Measurements from ENCODE around the gene UPK3BL2. TPM values are rescaled to one million over a fixed set of nuclear protein-coding genes. Genes with fewer than 3 reads are reported as not detected.
"Not testable (repeated sequence)": the region's sequence is repeated elsewhere in the genome, so short reads cannot be mapped to it uniquely, and the experiment has no call there.

UPK3BL2 gene
- polyA plus RNA-seq, 5 donors: 12.7 to 19.7 (median 16.6) TPM

- not testable (repeated sequence) for DNase-seq
These were observed 11.4 kb downstream of the UPK3BL2 start for GRCh38 chr7:102532127-102532526.

- not testable (repeated sequence) for DNase-seq
These were observed 11.9 kb downstream of the UPK3BL2 start for GRCh38 chr7:102531583-102531982.

- DNase-seq: not testable (repeated sequence)
These were observed 15.4 kb downstream of the UPK3BL2 start for GRCh38 chr7:102527822-102528793.

DNA sequence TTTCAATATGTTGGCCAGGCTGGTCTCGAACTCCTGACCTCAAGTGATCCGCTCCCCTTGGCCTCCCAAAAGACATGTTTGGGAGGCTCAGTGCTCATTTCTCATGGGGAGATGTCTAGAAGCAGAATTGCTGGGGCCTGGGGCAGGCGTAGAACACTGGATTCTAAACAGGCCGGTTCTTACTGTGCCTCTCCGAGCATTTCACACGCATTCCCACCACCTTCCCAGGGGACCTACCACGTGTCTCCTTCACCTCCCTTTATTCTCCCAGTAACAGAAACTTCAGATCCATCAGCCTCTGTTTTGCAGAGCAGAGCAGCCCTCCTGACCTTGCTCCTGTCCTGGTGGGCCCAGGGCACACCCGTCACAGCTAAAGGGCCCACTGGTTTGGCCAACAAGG lies 16.3 kb downstream of the UPK3BL2 start:
- not testable (repeated sequence) for DNase-seq

DNA sequence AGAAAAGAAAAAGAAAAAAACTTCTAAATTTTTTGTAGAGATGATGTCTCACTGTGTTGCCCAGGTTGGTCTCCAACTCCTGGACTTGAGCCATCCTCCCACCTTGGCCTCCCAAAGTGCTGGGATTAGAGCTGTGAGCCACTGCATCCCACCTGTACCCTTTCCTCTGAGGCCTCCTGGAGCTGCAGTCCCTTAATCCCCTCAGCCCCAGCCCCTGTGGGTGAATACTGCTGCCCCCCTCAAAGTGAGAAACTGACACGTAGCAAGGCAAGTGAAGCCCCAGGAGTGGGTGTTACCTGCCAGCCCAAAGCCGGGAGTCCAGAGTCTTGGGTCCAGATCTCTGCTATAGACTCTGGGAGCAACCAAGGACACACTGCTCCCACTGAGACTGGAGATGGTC lies 18.7 kb downstream of the UPK3BL2 start:
- DNase-seq: not testable (repeated sequence)

DNA sequence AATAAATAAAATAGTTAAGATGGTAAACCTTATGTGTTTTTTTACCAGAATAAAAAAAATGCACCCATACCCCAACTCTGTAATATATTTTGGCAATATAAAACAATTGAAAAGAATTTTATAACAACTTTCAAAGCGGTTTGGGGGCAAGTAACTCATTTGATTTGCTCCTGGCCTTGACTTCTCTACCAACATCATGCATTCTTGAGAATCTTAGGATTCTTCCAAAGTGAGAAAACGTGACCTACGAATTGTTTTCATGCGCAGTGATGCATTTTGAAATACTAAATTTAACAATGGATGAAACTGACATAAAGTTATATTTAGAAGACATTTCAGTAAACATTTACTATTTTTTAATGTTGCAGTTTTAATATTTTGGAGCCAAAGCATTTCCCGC lies 22.7 kb downstream of the UPK3BL2 start:
- not testable (repeated sequence) for DNase-seq

DNA sequence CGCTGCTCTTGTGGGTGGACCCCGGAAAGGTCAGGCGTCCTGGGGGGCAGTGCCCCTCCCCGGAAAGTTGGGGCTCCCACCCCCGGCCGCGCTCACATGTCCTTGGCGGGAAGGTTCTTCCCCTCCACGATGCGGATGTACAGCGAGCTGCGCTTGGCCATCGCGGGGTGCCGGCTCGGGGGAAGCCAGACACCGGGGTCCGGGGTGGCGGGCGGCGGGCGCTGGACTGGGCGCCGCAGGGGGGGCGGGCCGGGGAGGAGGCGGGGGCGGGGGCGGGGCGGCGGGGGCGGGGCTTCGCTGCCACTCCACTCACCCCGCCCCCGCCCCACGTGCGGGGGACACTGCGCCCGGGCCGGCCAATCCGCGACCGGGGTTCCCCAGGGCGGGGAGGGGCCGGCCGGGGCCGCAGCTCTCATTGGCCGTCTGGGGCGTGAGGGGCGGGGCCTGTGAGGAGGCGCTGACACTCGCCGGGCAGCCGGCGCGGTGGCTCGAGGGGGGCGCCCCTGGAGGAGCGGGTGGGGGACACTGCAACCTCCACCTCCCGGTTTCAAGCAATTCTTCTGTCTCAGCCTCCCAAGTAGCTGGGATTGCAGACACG lies 25.8 kb downstream of the UPK3BL2 start, which contains the start of gene RASA4B:
Gene RASA4B (minus strand): TSS at position 228 of the 598 bp plus-strand sequence. CDS start 67 bp downstream, at position 161.
- not testable (repeated sequence) for DNase-seq

DNA sequence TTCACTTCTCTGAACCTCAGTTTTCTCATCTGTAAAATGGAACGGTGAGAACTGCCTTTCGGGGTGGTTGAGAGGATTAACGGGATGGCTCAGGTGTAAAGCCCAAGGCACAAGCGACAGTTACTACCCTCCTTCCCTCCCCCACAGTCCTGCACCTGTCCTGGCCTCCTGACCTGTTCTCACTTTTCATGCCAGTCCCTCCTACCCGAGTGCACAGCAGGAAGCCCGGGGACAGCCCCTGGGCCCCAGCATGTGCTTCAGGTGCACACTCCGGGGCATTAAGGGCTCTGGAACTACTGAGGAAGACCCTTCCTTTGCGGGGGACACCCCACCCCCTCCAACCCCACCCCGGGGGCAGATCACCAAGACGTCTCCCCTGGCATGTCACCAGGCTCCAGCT lies 26.5 kb downstream of the UPK3BL2 start:
- DNase-seq: not testable (repeated sequence)

DNA sequence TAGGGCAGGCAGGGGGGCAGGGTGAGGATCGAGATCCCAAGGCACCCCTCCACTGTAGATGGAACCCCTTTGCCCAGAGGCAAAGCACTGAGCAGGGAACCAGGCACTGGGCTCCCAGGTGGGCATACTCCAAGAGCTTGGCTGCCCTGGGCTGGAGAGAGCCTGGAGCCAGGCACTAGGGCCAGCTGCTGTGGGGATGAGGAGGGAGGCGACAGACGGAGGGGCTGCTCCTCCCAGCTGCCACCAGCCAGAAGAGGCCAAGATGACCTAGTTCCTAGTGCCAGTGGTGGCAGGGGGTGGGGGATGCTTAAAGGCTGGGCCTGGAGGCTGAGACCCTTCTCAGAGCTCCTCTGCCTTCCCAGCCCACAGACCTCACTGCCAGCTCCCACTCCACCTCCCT lies 27.6 kb downstream of the UPK3BL2 start:
- not testable (repeated sequence) for DNase-seq

GRCh38 chr7:102514881-102515721 lies 28.4 kb downstream of the UPK3BL2 start:
- DNase-seq: not testable (repeated sequence)

DNA sequence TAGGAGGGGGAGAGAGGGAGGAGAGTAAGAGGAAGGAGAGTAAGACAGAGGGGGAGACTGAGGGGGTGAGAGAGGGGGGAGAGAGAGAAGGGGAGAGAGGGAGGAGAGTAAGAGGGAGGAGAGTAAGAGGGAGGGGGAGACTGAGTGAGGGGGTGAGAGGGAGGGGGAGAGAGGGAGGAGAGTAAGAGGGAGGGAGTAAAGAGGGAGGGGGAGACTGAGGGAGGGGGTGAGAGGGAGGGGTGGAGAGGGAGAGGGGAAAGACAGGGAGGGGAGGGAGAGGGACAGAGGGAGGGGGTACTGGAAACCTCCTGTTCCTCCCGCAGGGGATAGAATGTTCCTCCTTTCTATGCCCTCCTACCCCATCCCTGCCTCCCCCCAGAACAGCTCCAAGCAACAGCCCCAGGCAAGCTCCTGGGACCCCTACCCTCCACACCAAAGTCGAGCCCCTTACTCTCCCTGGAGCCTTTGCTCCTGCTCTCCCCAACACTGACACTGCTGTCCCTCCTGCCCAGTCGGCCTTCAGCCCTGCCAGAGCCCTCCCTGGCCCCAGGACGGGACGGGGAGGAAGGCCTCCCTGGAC lies 30.8 kb downstream of the UPK3BL2 start:
- peak; percentile 72 to 78 for DNase-seq

DNA sequence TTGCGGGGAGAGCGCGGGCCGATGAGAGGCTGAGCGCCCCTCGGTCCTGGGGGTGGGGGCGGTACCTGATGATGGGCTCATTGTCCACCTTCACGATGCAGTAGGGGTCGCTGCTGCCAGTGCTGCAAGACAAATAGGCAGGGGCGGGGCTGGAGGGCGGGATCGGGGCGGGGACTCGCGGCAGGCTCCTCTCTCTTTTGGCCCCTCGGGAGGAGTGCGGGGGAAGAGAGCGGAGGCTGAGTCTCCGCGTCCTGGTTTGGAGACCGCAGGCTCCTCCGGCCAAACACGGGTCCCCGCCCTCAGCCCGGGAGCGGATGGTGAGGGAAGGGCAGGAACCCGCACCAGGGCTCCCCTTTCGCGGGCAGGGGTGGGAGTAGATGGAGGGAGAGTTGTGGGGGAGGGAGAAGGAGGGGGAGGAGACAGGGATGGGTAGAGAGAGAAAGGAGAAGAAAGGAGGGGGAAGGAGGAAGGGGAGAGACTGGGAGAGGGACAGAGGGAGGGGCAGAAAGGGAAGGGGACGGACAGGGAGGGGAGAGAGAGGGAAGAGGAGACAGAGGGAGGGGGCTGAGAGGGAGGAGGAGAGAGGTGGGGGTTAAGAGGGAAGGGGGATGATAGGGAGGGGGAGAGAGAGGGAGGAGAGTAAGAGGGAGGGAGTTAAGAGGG lies 31.5 kb downstream of the UPK3BL2 start:
- DNase-seq: not testable (repeated sequence)

GRCh38 chr7:102510575-102510974 lies 32.9 kb downstream of the UPK3BL2 start:
- DNase-seq: not testable (repeated sequence)

DNA sequence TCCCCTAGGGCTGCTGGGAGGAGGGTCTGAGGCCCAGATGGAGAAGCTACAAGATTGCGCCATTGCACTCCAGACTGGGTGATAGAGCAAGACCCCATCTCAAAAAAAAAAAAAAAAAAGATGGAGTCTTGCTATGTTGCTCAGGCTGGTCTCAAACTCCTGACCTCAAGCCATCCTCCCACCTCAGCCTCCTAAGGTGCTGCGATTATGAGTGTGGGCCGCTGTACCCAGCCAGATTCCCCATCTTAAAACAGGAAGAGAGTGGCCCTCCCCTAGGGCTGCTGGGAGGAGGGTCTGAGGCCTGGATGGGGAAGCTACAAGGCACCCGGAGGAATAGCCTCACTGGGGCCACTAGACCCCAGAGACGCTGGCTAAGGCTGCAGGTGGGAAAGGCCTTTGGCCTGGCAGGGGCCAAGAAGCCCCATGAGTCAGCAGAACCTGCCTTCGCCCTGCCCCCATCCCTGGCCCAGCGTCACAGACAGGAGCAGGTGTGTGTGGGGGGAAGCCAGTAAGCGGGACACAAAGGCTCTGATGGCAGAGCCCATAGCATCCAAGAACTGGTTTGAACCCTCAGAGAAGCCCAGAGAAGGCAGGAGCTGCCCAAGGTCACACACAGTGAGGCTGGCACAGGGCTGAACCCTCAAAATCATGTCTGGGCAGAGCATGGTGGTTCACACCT lies 35.9 kb downstream of the UPK3BL2 start:
- DNase-seq: not testable (repeated sequence)

DNA sequence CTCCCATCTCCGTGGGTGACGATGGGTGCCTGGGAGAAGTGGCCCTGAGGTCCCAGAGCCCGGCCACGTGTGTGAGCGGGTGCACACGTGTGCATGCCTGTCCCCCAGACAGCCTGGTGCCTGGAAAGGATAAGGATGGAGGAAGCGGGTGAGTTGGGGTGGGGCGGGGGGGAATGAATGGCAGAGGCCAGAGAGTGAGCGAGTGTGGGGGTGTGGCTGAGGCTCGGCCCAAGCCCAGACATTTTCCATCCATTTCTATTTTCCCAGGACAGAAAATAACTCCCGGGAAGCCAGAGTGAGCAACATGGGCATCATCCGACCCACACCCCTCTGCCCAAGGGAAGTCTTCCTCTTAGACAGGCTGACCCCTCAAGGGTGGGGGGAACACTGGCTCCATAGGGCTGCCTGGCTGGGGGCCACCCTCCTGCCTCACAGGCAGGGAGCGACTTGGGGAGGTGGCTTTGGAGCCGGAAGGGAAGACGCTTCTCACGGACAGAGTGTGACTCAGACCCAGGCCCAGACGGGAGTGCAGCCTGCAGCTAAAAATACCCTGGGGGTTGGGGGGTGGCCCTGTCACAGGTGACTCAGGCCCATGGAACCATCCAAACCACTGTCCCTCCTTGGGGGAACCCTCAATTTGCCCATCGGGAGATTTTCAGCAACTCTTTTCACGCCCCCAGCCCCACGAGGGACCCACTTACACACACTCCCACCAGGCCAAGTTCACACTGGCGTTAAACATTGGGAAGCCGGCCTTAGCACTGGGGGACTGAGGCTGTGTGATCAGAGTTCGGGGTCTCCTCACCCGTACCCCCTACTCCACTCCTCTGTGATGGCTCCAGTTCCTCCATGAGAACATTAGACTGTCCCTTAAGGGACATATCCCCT lies 38.0 kb downstream of the UPK3BL2 start:
- DNase-seq: not testable (repeated sequence)

DNA sequence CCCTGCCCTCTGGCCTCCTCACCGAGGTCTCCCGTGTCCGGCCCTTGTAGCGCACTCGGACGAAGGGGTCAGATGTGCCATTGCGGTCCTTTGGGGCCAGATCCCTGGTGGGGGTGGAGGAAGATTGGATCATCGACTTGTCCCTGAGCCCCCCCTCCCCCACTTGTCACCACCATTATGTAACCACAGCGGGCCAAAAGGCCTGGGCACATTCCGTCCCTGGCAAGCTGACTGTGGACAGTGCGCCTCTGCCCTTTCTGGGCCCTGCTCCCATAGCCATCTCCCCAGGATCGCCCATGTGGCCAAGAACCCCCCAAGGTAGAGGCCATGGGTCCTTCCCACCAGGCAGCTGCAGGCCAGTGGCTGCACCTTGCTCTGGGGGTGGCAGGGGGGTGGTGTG lies 40.4 kb downstream of the UPK3BL2 start:
- not testable (repeated sequence) for DNase-seq

DNA sequence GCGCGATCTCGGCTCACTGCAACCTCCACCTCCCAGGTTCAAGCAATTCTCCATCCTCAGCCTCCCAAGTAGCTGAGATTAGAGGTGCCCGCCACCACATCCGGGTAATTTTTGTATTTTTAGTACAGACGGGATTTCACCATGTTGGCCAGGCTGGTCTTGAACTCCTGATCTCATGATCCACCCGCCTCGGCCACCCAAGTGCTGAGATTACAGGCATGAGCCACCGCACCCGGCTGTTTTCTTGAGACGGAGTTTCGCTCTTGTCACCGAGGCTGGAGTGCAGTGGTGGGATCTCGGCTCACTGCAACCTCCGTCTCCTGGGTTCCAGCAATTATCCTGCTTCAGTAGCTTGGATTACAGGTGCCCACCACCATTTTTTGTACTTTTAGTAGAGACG lies 45.2 kb downstream of the UPK3BL2 start:
- not testable (repeated sequence) for DNase-seq

- DNase-seq: not testable (repeated sequence)
These were observed 46.2 kb downstream of the UPK3BL2 start for GRCh38 chr7:102497308-102497707.

- not testable (repeated sequence) for DNase-seq
These were observed 46.6 kb downstream of the UPK3BL2 start for GRCh38 chr7:102496861-102497260.

Measured in right lung (tissue), 5 donors.